Progenitor cell of endocrine pancreas (in vitro differentiated cells): ENCODE measurements around the gene AFG3L2. TPM values are rescaled to one million over a fixed set of nuclear protein-coding genes. Genes with fewer than 3 reads are reported as not detected.

Experiments
- DNase-seq: peaks from one replicate; pipeline ENCODE4 v3.0.0; 2021; ENCODE audit warnings: low spot score; ENCODE audit not compliant: unreplicated experiment
- H3K27ac Mint-ChIP-seq: 2 replicates; pipeline ENCODE4 v1.8.0; 2021; ENCODE audit warnings: mild to moderate bottlenecking, moderate library complexity, mixed read lengths
- H3K27me3 Mint-ChIP-seq: 2 replicates; pipeline ENCODE4 v1.8.0; 2021; ENCODE audit warnings: mixed read lengths
- H3K36me3 Mint-ChIP-seq: 2 replicates; pipeline ENCODE4 v1.8.0; 2022; ENCODE audit warnings: mixed read lengths; ENCODE audit not compliant: insufficient read depth
- H3K4me1 Mint-ChIP-seq: 2 replicates; pipeline ENCODE4 v1.8.0; 2021; ENCODE audit warnings: low read depth, mixed read lengths
- H3K4me3 Mint-ChIP-seq: 2 replicates; pipeline ENCODE4 v1.8.0; 2021; ENCODE audit warnings: low read depth, mild to moderate bottlenecking, moderate library complexity, mixed read lengths
- H3K9me3 Mint-ChIP-seq: 2 replicates; pipeline ENCODE4 v1.8.0; 2021; ENCODE audit warnings: low read depth, mixed read lengths
- CTCF ChIP-seq: fragments of 200-600 bp; sonication (generic); IDR thresholded peaks from one replicate; pipeline ENCODE4 v1.5.0; 2021; ENCODE audit warnings: antibody characterized with exemption, mild to moderate bottlenecking; ENCODE audit not compliant: unreplicated experiment
- total RNA-seq: library from RNA; stranded (reverse); gene quantifications from 2 replicates; pipeline ENCODE4 v1.2.1, GENCODE V29; 2021

The AFG3L2 gene
- total RNA-seq, 1 donor from 2014 or later = 44.6 TPM

GRCh38 chr18:12336171-12336613 lies 40.8 kb downstream of the AFG3L2 start:
- Mint-ChIP-seq H3K36me3 (peaks cover 38% of the 10 kb centered on the region), H3K4me3 (peak overlapping the region; percentile 16), H3K4me1 (peaks cover 24% of the 10 kb centered on the region), H3K9me3 (no peaks in the 10 kb centered on the region), H3K27me3 (no peaks in the 10 kb centered on the region), H3K27ac (peak overlapping the region; percentile 75)
- DNase-seq = no peak
- TF ChIP-seq CTCF = no peak

GRCh38 chr18:12335503-12335902 lies 41.5 kb downstream of the AFG3L2 start:
- no peaks in the 10 kb centered on the region for H3K9me3 Mint-ChIP-seq
- DNase-seq = no peak
- no peaks in the 10 kb centered on the region for H3K27me3 Mint-ChIP-seq
- no peak for TF ChIP-seq CTCF
- peaks cover 36% of the 10 kb centered on the region for H3K36me3 Mint-ChIP-seq
- no peak overlapping the region for H3K27ac Mint-ChIP-seq
- H3K4me3 Mint-ChIP-seq = no peak overlapping the region
- peaks cover 24% of the 10 kb centered on the region for H3K4me1 Mint-ChIP-seq

- no peak for TF ChIP-seq CTCF
- H3K4me1 Mint-ChIP-seq = peaks cover 24% of the 10 kb centered on the region
- no peak for DNase-seq
- peaks cover 36% of the 10 kb centered on the region for H3K36me3 Mint-ChIP-seq
- H3K27me3 Mint-ChIP-seq = no peaks in the 10 kb centered on the region
- H3K9me3 Mint-ChIP-seq = no peaks in the 10 kb centered on the region
- no peak overlapping the region for H3K27ac Mint-ChIP-seq
- no peak overlapping the region for H3K4me3 Mint-ChIP-seq
Observed at GRCh38 chr18:12334863-12335262, 42.2 kb downstream of the AFG3L2 start.

GRCh38 chr18:12334366-12334808 lies 42.6 kb downstream of the AFG3L2 start:
- no peak for DNase-seq
- no peaks in the 10 kb centered on the region for H3K27me3 Mint-ChIP-seq
- H3K27ac Mint-ChIP-seq = no peak overlapping the region
- H3K4me3 Mint-ChIP-seq = no peak overlapping the region
- peaks cover 37% of the 10 kb centered on the region for H3K36me3 Mint-ChIP-seq
- H3K9me3 Mint-ChIP-seq = no peaks in the 10 kb centered on the region
- no peak for TF ChIP-seq CTCF
- peaks cover 24% of the 10 kb centered on the region for H3K4me1 Mint-ChIP-seq

GRCh38 chr18:12333506-12334290 lies 43.3 kb downstream of the AFG3L2 start:
- Mint-ChIP-seq H3K36me3 (peaks cover 38% of the 10 kb centered on the region), H3K9me3 (no peaks in the 10 kb centered on the region), H3K27me3 (no peaks in the 10 kb centered on the region), H3K4me1 (peaks cover 24% of the 10 kb centered on the region), H3K27ac (no peak overlapping the region), H3K4me3 (no peak overlapping the region)
- no peak for TF ChIP-seq CTCF
- DNase-seq = no peak
